Liver (tissue), 3 donors: ENCODE results near the gene CBFA2T2.
"Not testable (repeated sequence)": the region's sequence is repeated elsewhere in the genome, so short reads cannot be mapped to it uniquely, and the experiment has no call there.

Experiments
- ATF3 ChIP-seq: IDR thresholded peaks from 2 replicates; pipeline ENCODE4 v1.6.1; 2016; ENCODE audit warnings: antibody characterized with exemption
- CTCF ChIP-seq: fragments of 150-350 bp; IDR thresholded peaks from 2 replicates; pipeline ENCODE4 v1.5.1; 2017; ENCODE audit warnings: improper control_type of control experiment, low read depth, low read length; ENCODE audit not compliant: missing input control
- EGR1 ChIP-seq, 2 donors: IDR thresholded peaks; 2 replicates each; pipeline ENCODE4 v1.6.1; 2016 to 2018; ENCODE audit warnings: antibody characterized with exemption in 2 of 2, low read depth in 2 of 2
- FOXA2 ChIP-seq: IDR thresholded peaks from 2 replicates; pipeline ENCODE4 v1.6.1; 2016; ENCODE audit warnings: antibody characterized with exemption
- GABPA ChIP-seq, 2 donors: IDR thresholded peaks in 1 of 2; conservative IDR thresholded peaks in 1 of 2; 2 replicates each; pipeline ENCODE4 v1.6.1; 2016; ENCODE audit warnings: antibody characterized with exemption in 2 of 2, mild to moderate bottlenecking in 1 of 2, moderate library complexity in 1 of 2
- HNF4A ChIP-seq, 2 donors: conservative IDR thresholded peaks; 2 replicates each; pipeline ENCODE4 v1.6.1; 2016; ENCODE audit warnings: antibody characterized with exemption in 2 of 2, mild to moderate bottlenecking in 2 of 2
- HNF4G ChIP-seq: IDR thresholded peaks from 2 replicates; pipeline ENCODE4 v1.6.1; 2016; ENCODE audit warnings: antibody characterized with exemption
- JUND ChIP-seq, 2 donors: IDR thresholded peaks; 2 replicates each; pipeline ENCODE4 v1.6.1; 2016; ENCODE audit warnings: antibody characterized with exemption in 2 of 2
- RAD21 ChIP-seq, 2 donors: IDR thresholded peaks; 2 replicates each; pipeline ENCODE4 v1.6.1; 2016; ENCODE audit warnings: antibody characterized with exemption in 2 of 2, mild to moderate bottlenecking in 2 of 2
- REST ChIP-seq: IDR thresholded peaks from 2 replicates; pipeline ENCODE4 v1.6.1; 2016; ENCODE audit warnings: antibody characterized with exemption, mild to moderate bottlenecking
- SP1 ChIP-seq: IDR thresholded peaks from 2 replicates; pipeline ENCODE4 v1.6.1; 2018; ENCODE audit warnings: antibody characterized with exemption, mild to moderate bottlenecking
- TAF1 ChIP-seq: conservative IDR thresholded peaks from 2 replicates; pipeline ENCODE4 v1.6.1; 2016; ENCODE audit warnings: antibody characterized with exemption, mild to moderate bottlenecking
- YY1 ChIP-seq: IDR thresholded peaks from 2 replicates; pipeline ENCODE4 v1.6.1; 2016; ENCODE audit warnings: antibody characterized with exemption, mild to moderate bottlenecking
- TF ChIP-seq, protein P1 (sequence below): IDR thresholded peaks from 2 replicates; pipeline ENCODE4 v1.6.1; 2016; ENCODE audit warnings: antibody characterized with exemption
- donor health status: healthy.
- donor health status: healthy.

DNA sequence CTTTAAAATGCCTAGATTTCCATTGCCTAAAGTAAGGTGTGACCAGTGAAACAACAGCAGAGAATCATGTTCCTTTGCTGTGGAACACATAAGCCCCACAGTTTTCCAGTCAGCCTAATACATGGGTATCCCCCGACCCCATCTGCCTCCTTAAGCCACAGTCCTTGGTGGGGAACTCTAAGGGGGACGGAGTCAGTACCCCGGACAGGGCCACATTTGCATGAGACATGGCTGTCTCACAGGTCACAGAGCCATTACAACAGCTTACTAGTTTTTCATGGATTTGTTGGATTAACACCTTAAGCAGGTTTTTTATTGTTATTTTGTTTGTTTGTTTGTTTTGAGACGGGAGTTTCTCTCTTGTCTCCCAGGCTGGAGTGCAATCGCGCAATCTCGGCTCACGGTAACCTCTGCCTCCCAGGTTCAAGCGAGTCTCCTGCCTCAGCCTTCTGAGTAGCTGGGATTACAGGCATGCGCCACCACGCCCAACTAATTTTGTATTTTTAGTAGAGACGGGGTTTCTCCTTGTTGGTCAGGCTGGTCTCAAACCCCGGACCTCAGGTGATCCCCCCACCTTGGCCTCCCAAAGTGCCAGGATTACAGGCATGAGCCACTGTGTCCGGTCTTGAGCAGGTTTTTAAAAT is 157.2 kb downstream of the CBFA2T2 start:
- TF ChIP-seq CTCF; ATF3; TAF1; FOXA2; SP1; GABPA (IDR thresholded peaks at IDR 0.05 in 1 of 2, conservative IDR thresholded peaks at IDR 0.05 in 1 of 2); JUND (IDR thresholded peaks at IDR 0.05); EGR1 (IDR thresholded peaks at IDR 0.05; ENCODE audit: low read depth in 2 of 2); YY1; HNF4G; HNF4A (conservative IDR thresholded peaks at IDR 0.05); RAD21 (IDR thresholded peaks at IDR 0.05): not testable (repeated sequence)
- peak; percentile 24 for TF ChIP-seq REST
- TF ChIP-seq, protein P1, sequence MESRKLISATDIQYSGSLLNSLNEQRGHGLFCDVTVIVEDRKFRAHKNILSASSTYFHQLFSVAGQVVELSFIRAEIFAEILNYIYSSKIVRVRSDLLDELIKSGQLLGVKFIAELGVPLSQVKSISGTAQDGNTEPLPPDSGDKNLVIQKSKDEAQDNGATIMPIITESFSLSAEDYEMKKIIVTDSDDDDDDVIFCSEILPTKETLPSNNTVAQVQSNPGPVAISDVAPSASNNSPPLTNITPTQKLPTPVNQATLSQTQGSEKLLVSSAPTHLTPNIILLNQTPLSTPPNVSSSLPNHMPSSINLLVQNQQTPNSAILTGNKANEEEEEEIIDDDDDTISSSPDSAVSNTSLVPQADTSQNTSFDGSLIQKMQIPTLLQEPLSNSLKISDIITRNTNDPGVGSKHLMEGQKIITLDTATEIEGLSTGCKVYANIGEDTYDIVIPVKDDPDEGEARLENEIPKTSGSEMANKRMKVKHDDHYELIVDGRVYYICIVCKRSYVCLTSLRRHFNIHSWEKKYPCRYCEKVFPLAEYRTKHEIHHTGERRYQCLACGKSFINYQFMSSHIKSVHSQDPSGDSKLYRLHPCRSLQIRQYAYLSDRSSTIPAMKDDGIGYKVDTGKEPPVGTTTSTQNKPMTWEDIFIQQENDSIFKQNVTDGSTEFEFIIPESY: not testable (repeated sequence)
